HG03558 (cell line): ENCODE data around the gene PANK3.
A peak's percentile ranks its signal among the peaks of the same experiment; 100 is the strongest.

Source experiments
- ATAC-seq: cut with Tn5 transposase; IDR thresholded peaks from one replicate; pipeline ENCODE4 v1.9.1; 2021; ENCODE audit warnings: moderate number of reproducible peaks; ENCODE audit not compliant: unreplicated experiment; ENCODE audit errors: extremely low read depth

PANK3 gene

DNA sequence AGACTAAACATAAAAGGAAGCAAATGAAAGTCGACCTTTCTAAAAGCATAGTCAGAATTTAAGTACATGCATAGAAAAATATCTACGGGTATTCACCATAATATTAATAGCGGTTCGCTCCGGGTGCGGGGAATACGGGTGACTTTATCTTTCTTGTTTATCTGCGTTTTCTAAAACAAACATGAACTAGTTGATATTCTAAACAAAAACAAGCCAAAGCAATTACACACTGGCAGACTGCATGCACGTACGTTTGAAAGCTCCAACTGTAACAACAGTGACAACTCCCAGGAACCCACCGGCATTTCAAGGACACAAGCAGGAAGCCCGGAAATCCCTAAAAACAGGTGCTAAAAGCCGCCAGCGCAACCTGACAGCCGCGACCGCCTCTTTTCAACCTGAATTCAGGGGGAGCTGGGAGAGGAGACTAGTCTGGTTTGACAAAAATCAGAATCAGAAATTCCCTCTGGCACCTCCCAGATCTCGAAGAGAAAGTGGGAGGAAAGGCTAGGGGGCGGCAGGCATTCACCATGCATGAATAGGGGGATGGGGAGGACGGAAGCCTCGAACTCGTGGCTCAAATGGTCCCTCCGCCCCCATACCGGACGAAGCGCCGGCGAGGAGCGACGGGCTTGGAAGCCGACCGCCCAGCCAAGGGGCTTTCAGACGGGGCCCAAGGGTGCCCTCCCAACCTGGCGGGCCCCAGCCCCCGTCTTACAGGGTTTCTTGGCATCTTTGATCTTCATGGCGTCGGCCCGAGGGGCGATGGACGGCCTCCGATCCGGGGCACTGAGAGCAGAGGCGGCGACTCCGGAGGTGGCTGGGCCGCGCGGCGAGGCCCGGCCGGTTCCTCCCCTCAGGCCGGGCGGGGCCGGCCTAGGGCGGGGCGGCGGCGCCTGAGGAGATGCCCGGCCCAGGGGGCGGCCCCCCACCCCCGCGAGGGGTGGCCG lies at the start of gene PANK3:
Gene PANK3, minus strand, starts transcription at position 831 of the 950 bp plus-strand sequence. Its CDS starts 85 bp downstream, at position 746.
- peak; percentile 27 for ATAC-seq

DNA sequence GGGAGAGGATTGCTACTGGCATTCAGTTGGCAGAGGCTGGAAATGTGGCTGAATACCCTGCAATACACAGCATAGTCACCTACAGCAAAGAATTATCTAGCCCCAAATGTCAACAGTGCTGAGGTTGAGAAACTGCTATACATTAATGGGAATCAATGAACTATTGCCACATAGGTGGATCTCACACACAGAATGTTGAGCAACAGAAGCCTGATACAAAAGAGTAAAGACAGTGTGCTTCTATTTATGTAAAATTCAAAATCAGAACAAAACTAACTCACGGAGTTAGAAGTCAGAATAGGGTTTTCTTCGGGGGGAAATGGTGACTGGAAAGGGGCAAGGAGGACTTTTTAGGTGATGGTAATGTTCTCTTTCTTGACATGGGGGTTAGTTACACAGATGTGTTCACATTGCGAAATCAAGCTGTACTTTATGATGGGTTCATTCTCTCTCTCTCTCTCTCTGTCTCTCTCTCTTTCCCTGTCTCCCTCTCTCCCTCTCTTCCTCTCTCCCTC lies 45.7 kb upstream of the PANK3 start:
- ATAC-seq = no peak

DNA sequence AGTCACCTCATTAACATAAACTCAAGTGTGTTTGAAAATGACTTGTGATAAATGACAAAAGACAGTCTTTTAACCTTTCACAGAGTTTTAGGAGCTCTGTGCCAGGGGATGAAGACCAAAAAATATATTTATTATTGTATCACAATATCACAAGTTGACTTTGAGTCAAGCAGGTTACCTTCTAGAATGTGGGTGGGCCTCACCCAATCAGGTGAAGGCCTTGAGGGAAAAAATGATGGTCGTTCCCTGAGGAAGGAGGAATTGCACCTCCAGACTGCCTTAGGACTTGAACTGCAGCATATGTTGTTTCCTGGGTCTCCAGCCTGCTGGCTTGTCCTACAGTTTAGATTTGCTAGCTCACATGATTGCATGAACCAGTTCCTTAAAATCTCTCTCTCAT lies 41.6 kb upstream of the PANK3 start:
- no peak for ATAC-seq

DNA sequence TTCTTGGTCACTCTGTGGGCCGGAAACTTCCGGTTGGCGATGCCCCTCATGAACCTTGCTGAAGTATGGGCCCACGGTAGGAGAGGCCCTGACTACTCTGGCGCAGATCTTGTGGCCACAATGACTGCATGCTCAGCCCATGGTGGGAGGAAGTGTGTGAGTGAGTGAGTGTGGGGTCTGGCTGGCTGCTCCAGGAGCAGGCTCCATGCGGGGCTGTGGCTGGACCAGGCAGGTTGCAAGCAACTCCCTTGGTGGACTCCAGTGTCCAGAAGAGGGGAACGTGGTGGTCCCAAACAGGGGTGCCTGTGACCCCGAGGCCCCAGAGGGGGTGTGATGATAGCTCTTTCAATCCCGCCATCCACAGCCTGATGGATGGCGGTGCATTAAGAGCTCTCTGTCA lies 35.5 kb upstream of the PANK3 start:
- ATAC-seq = no peak

DNA sequence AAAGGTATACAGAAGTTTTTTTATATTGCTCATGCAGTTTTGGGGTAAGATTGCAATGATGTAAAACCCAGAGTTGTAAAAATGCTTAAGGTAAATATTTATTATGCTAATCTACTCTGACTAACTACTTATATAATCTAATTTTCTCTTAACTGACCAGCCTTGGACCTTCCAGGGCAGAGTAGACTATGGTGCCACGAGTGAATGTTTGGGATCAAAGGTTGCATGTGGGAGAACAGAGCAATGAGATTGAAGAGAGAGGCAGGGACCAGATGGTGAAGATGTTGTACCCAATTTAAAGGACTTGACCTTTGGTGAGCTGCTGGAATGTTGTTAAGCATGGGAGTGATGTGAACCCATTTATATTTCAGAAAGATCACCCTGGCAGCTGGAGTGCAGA lies 34.8 kb upstream of the PANK3 start:
- no peak for ATAC-seq

DNA sequence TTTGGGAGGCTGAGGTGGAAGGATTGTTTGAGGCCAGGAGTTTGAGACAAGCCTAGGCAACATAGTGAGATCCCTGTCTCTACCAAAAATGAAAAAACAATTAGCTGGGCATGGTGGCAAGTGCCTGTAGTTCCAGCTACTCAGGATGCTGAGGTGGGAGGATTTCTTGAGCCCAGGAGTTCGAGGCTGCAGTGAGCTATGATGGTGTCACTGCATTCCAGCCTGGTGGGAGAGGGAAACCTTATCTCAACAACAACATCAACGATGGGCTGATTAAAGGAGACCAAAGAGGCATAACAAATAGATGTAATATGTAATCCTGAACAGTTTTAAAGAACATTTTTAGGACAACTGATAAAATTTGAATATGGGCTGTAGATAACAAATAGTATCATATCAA lies 34.2 kb upstream of the PANK3 start:
- no peak for ATAC-seq

DNA sequence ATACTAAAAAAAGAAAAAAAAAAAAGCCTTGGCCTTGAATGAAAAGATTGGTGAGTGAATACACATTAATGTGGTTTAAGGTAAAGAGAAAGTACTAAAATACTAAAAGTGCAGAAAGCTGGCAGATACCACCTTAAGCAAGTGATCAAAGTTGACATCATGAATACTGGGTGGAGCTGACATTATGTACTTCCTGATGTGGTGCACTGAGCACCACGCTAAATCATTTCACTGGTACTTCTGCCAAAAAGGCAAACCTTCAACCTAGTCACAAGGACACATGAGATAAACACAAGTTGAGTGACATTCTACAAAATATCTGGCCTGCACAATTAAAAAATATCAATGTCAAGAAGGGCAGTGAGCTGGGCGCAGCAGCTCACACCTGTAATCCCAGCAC lies 33.8 kb upstream of the PANK3 start:
- no peak for ATAC-seq

DNA sequence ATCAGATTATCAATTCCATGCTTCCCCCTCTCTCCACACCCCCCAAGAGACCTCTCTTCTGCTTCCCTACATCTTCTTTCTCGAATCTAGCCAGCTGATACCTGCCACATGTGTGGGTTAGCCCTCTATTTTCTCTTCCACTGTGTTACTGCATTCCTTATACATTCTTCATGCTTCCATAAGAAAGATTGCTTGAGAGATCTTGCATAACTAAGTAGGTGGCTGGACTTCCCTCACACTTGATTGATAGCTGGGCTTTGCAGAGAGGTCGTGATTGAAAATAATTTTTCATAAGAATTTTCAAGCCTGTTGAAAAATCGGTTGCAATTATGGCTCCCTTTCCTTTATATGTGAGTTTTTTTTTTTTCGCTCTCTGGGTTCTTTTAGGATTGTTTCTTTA lies 33.0 kb upstream of the PANK3 start:
- no peak for ATAC-seq

DNA sequence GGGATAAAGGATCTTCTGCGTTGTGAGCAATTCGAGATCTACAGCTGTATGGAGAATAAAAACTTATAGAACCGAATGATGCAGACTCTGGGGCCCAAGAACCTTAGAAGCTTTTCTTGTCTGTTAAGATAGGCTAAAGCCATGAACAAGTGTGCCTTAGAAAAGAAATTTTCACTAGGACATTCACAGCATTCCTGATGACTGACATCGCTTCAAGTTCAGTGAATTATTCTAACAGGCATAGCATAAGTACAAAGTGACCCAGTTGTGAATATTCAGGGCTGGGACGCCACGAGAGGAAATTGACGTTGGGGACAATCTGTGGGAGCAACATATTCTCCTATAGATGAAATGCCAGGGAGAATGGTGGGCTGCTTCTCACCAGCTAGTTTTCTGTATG lies 32.0 kb upstream of the PANK3 start:
- no peak for ATAC-seq

DNA sequence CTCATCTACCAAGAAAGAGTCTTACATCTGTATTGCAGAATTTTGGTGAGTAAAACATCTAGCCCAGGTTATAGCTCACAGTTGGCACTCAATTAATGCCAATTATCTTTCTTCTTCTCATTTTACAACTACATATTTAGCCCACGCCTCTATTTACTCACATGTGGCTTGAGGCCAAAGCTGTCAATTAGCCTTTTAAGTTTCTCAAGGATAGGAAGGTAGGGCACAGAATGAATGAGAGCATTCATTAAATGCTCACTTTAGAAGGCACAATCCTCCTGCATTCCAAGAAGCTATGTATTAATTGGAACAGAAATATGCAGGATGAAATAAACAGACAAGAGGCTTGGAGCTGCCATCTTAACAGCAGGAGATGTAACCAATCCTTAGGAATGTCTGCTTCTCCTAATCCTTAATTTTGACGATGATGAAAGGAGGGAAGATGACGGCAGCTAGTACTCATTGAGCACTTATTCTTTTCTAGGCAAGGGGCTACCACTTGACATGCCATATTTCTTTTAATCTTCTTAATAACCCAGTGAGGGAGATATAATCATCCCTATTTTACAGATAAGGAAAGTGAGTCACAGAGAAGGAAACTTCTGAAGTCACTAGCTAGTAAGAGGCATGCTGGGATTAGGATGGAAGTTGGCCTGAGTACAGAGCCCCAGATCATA lies 30.8 kb upstream of the PANK3 start:
- no peak for ATAC-seq

DNA sequence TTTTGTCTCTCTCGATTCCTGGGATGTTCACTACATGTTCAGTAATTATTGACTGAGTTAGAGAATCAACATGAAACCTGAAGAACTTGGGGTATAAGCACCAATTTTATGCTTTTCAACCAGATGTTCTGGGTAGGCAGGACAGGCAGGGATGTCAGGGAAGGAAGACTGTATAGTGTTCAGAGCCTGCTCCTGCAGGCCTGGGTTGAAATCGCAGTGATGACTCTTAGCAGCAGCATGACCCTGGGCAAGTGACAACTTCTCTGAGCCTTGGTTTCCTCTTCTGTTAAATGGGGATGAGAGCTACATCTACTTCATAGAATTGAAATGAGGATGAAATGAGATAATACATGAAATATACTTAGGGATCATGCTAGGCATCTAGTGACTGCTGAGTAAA lies 29.7 kb upstream of the PANK3 start:
- ATAC-seq = no peak

DNA sequence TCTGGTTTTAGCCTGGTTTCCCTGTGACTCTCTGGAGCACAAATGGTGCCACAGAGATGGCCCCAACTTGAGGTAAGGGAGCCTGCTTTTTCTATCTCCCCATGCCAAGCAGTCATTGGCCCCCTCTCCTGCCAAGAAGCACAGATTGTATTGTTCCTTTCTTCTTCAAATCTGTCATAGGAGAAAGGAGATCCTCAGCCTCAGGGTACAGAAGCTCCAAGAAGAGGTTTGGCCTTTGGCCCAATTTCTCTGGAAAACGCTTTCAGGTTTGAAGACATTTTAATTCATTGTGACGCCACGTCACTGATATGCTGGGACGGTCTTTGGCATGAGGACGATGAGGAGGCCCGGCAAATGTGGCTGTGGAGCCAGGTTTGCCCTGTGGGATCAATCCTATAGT lies 29.2 kb upstream of the PANK3 start:
- no peak for ATAC-seq

DNA sequence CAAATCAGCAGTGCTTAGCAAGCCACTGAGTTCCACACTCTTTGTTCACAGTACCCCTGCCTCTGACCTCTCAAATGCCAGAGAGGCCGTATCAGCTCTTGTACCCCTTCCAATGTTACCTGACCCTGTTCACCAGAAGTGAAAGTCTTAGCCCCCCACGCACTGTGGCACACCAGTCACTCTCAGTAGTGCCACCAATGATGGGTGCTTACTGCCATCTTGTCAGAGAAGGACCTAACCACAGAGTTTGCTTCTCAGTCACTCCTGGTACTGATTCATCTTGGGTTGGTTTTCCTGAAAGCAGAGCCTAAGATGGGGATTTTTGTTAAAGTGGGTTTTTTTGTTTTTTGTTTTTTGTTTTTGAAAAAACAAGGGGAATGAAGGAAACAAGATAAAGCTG lies 28.8 kb upstream of the PANK3 start:
- ATAC-seq = peak; percentile 66

DNA sequence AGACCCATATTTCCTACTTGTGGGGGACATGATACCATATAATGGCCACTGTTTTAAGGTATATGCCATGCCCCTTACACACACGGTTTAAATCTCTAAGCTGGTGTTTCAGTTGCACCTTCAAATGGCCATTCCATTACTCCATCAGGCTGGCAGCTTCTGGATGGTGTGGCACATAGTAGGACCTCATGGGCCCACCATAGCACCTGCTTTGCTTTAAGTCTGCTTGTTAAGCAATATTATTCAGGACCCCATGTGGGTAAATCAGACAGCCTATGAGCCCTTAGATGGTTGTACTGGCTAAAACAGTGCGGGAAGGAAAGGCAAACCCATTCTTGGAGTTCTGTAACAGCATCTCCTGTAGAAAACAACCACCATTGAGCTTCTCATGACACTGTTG lies 27.4 kb upstream of the PANK3 start:
- no peak for ATAC-seq

DNA sequence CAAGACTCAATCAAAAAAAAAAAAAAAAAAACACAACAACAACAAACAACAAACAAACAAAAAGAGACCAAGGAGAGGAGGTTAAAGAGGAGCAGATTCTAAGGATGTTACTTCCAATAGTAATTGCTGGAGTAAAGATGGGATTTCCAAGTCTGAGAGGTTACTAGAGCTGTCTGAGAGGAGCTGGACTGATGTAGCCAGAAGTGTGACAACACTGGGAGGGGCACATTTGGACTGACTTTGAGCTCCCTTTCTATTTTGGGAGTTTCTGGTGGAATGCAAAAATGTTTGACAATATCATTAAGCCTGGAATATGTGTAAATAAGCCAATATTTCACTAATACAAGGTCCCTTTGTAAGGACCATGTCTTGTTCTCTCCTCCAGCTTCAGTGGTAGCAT lies 25.3 kb upstream of the PANK3 start:
- ATAC-seq = no peak

DNA sequence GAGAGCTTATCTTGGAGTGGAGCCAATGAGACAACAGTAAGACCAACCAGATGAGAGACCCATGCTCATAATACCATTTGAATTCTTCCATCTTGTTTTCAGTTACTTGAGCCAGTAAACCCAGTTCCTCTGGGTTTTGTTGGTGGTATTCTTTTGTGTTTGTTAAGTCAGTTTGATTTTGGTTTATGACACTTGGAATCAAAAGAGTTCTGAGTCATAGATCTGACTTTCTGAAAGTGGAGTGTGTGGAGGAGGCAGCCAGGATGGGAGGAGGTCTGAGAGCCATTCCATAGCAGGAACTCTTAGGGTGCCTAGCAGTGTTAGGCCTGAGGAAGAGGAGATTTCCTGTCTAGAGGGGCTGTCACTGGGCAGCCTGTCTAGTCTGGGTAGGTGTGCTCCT lies 24.6 kb upstream of the PANK3 start:
- no peak for ATAC-seq

DNA sequence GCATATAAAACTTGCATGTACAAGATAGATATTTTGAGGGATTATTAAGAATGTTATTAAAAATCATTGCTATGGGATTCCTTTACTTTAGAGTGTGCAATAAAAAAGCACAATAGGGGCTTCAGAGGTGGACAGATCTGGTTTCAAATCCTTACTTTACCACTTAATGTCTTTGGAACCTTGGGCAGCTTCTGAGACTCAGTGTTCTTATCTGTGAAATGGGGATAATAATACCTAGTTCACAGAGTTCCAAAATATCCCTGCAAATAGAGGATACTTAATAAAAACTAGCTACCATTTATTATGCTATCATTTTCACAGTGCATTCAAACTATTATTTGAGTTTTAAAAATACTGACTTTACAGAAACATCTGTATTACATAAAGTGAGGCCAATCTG lies 23.3 kb upstream of the PANK3 start:
- no peak for ATAC-seq

DNA sequence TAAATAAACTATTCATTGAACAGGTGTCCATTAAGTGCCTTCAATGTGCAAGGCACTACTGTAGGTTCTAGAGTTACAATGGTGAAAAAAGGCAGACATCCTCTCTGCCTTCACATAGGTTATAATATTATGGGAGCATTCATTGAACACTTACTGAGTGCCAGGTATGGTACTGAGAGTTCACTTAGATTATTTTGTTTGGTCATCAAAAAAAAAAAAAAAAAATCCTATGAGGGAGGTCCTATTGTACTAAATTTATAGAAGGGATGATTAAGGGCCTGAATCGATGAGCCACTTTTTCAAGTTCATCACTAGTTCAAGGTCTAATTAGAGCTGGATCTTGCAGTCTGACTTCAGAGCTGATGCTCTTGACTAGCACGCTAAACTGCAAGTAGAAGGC lies 22.8 kb upstream of the PANK3 start:
- ATAC-seq = no peak

DNA sequence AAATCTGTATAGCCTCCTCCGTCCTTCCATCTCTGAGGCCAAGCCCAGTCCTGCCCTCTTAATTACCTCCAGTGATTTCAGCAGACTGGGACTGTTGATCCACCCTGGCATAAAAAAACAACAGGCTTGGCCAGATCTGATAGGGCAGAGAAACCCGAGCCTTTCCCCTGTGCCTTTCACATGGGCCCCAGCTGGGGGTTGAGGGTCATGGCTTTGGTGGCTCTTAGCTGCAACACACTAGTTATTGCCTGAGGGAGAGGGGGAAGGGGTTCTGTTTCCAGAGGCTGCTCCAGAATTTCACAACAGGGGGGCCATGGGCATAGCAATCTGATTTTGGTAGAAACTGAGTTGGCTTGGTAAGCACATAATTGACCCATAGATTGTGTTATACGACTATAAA lies 21.2 kb upstream of the PANK3 start:
- ATAC-seq = no peak

DNA sequence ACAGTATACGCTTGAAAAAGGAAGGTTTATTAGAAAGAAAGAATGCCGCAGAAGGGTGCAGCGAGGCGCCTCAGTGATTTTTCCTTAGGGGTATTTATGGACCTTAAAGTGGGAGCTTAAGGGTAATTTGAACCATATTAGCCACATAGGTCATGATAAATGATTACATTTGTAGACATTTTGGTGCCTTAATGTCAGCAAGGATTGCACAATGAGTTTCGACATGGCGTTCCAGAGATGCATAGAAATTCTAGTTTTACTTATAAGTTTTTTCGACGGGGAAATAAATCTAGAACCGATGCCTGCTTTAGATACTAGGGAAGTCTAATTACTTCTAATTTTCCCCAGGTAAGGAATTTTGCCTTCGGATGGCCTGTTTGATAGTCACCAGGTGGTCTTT lies 20.7 kb upstream of the PANK3 start:
- ATAC-seq = no peak

DNA sequence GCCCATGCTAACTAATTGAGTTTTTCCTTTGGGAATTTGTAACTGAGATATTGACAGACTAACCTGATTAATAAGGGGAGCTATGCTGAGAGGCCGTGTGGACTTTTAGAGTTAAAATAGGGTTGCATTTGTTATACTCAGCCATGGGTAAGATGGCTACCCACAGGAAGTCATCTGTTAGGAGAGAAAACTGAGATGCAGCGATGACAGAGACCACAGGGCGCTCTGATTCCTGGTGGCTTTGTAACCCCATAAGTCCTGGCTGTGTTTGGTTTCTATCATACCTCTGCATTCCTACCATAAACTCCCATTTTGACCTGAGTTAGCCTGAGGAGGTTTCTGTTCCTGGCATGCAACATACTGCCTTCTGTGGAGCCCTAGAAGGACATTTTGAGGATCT lies 19.5 kb upstream of the PANK3 start:
- ATAC-seq = no peak

DNA sequence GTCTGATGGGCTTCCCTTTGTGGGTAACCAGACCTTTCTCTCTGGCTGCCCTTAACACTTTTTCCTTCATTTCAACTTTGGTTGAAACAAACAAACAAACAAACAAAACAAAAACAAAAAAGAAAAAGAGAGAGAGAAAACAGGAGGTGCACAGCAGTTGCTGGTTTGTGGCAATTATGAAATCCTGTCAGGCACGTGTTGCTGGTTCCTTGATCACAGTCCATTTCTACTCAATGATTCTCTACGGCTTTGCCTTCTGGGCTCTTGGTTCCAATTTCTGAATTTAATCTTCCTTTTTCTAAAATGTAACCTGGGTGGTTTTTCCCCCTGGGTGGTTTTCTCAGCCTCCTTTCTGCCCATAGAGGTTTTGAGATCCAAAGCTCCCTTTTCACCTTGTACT lies 17.8 kb upstream of the PANK3 start:
- no peak for ATAC-seq
